ENCODE data around the gene CD63.

CD63 gene

GRCh38 chr12:55688716-55689655 lies 39.8 kb downstream of the CD63 start:
- no peak overlapping the region for H3K4me3 ChIP-seq (ENCODE audit: low read depth, low read length)
- in situ Hi-C loops (cut with HindIII; ENCODE audit: low sequenced_read_pairs), result no loop called here
- TF ChIP-seq CTCF (IDR thresholded peaks at IDR 0.05; ENCODE audit: low read depth, low read length, missing control alignments), result no peak
- DNase-seq (ENCODE audit: low read depth), result no peak

GRCh38 chr12:55687746-55688145 lies 41.1 kb downstream of the CD63 start:
- no peak for TF ChIP-seq CTCF (IDR thresholded peaks at IDR 0.05; ENCODE audit: low read depth, low read length, missing control alignments)
- in situ Hi-C loops (cut with HindIII; ENCODE audit: low sequenced_read_pairs), result no loop called here
- no peak for DNase-seq (ENCODE audit: low read depth)
- no peak overlapping the region for H3K4me3 ChIP-seq (ENCODE audit: low read depth, low read length)

- no peak for DNase-seq (ENCODE audit: low read depth)
- in situ Hi-C loops (cut with HindIII; ENCODE audit: low sequenced_read_pairs), result no loop called here
- H3K4me3 ChIP-seq (ENCODE audit: low read depth, low read length), result no peak overlapping the region
- no peak for TF ChIP-seq CTCF (IDR thresholded peaks at IDR 0.05; ENCODE audit: low read depth, low read length, missing control alignments)
Observed at GRCh38 chr12:55686366-55687010, 42.3 kb downstream of the CD63 start.

GRCh38 chr12:55685671-55686070 lies 43.1 kb downstream of the CD63 start:
- DNase-seq (ENCODE audit: low read depth), result no peak
- no peak overlapping the region for H3K4me3 ChIP-seq (ENCODE audit: low read depth, low read length)
- in situ Hi-C loops (cut with HindIII; ENCODE audit: low sequenced_read_pairs), result no loop called here
- TF ChIP-seq CTCF (IDR thresholded peaks at IDR 0.05; ENCODE audit: low read depth, low read length, missing control alignments), result no peak

GRCh38 chr12:55684761-55685370 lies 43.9 kb downstream of the CD63 start:
- H3K4me3 ChIP-seq (ENCODE audit: low read depth, low read length), result no peak overlapping the region
- DNase-seq (ENCODE audit: low read depth), result no peak
- in situ Hi-C loops (cut with HindIII; ENCODE audit: low sequenced_read_pairs), result no loop called here
- no peak for TF ChIP-seq CTCF (IDR thresholded peaks at IDR 0.05; ENCODE audit: low read depth, low read length, missing control alignments)

- TF ChIP-seq CTCF (IDR thresholded peaks at IDR 0.05; ENCODE audit: low read depth, low read length, missing control alignments), result no peak
Observed at GRCh38 chr12:55683676-55684075, 45.1 kb downstream of the CD63 start.

More at GRCh38 chr12:55683676-55684075, 45.1 kb downstream of the CD63 start:
- H3K4me3 ChIP-seq (ENCODE audit: low read depth, low read length), result no peak overlapping the region
- DNase-seq (ENCODE audit: low read depth), result no peak
- in situ Hi-C loops (cut with HindIII; ENCODE audit: low sequenced_read_pairs), result no loop called here

Data from astrocyte of the cerebellum (primary cell).